Adrenal gland (tissue), 5 donors: ENCODE data around the gene UBE3C.

ENCODE experiments used
- POLR2A ChIP-seq, 2 donors: fragments of 450-650 bp; IDR thresholded peaks; one replicate each; pipeline ENCODE4 v1.6.1; 2017; ENCODE audit warnings: antibody characterized with exemption in 2 of 2, mild to moderate bottlenecking in 2 of 2, moderate library complexity in 1 of 2
- TF ChIP-seq, protein P1 (sequence below), 6 experiments: fragments of 450-650 bp in 4 of 6; fragments of 200-600 bp in 2 of 6; sonication (generic) in 1 of 6; IDR thresholded peaks; 1 replicate in 5 of 6; 2 replicates in 1 of 6; pipeline versions ENCODE4 v1.5.1 to v1.8.0; 2016 to 2021; ENCODE audit warnings: antibody characterized with exemption in 6 of 6, mild to moderate bottlenecking in 2 of 6, moderate library complexity in 1 of 6
- donor health status: DM: no; HTN: no; CAD: no.

DNA sequence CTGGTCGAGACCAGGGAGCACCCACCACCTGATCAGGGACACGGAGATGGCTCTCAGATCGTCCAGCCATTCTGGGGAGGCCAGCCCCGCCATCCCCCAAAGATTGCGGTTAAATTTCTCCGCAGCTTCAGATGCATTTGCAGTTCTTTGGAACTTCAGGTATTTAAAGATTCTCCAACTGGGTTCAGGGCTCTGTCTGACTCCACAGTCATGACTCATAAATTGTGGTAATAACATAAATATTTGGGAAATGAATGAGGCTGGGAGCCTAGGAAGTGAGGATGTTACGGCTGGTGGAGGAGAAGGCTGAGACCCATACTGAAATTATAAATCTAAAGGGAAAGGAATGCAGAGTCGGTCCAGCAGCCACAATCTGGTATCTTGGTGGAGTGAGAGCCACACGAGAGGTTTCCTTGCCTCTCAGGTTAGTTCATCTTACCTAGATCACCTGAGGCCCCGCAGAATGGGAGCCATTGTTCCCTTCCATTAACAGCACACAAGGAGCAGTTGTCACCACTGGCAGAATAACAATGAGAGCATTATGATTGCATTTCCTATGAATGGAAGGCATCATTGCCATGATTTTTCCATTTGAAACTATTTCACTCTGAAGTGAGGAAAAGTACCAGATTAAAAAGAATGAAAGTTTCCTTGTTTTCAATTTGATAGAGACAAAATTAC lies 171.4 kb downstream of the UBE3C start:
- TF ChIP-seq, protein P1, sequence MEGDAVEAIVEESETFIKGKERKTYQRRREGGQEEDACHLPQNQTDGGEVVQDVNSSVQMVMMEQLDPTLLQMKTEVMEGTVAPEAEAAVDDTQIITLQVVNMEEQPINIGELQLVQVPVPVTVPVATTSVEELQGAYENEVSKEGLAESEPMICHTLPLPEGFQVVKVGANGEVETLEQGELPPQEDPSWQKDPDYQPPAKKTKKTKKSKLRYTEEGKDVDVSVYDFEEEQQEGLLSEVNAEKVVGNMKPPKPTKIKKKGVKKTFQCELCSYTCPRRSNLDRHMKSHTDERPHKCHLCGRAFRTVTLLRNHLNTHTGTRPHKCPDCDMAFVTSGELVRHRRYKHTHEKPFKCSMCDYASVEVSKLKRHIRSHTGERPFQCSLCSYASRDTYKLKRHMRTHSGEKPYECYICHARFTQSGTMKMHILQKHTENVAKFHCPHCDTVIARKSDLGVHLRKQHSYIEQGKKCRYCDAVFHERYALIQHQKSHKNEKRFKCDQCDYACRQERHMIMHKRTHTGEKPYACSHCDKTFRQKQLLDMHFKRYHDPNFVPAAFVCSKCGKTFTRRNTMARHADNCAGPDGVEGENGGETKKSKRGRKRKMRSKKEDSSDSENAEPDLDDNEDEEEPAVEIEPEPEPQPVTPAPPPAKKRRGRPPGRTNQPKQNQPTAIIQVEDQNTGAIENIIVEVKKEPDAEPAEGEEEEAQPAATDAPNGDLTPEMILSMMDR (IDR thresholded peaks at IDR 0.05), result no peak
- TF ChIP-seq POLR2A (IDR thresholded peaks at IDR 0.05), result no peak
